H4 (cell line): ENCODE results near the gene TM7SF3. TPM values are rescaled to one million over a fixed set of nuclear protein-coding genes. Genes with fewer than 3 reads are reported as not detected.
"Not testable (repeated sequence)": the region's sequence is repeated elsewhere in the genome, so short reads cannot be mapped to it uniquely, and the experiment has no call there.

Source experiments
- DNase-seq: peaks from one replicate; pipeline ENCODE4 v3.0.0-alpha.2; 2015; ENCODE audit warnings: low spot score
- total RNA-seq: library from RNA; depleted of rRNA; stranded (reverse); fragments of >200 nt; shearing (Covaris generic); gene quantifications from 2 replicates; pipeline ENCODE4 v1.2.3, GENCODE V29; 2014

Gene TM7SF3
- total RNA-seq, 1 experiment from 2014 or later: 58.9 TPM

DNA sequence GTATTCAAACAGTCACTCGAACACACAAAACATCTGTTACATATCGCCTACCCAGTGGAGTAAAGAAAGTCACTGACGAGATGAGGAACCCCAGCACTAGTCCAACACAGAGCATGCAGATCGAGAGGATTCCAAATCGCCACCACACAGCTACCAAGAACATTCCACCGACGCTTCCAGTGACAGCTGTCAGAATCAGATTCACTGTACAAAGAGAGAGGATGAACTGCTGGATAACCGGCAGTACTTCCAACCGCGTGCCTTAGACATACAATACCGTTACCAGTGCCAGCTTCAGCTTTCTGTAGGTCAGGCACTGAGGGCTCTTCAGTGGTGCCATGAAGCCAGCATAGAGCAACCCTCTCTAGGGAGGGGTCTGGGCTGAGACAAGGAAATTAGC lies 34.5 kb downstream of the TM7SF3 start:
- no peak for DNase-seq

DNA sequence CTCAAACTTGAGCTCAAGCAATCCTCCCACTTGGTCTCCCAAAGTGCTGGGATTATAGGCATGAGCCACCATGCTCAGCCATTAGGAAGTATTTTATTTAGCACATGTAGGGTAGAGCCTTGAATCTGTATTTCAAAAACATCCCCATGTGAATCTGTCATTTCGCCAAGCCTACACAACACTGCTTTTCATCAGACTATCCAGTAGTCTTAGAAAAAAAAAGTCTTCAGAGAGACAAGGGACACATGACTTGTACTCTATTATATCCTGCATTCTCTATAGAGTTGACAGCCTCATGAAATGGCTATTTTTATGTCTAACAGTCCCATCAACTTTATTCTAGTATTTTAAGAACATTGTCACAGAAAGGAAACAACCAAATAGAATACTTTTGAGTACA lies 35.4 kb downstream of the TM7SF3 start:
- DNase-seq: no peak

DNA sequence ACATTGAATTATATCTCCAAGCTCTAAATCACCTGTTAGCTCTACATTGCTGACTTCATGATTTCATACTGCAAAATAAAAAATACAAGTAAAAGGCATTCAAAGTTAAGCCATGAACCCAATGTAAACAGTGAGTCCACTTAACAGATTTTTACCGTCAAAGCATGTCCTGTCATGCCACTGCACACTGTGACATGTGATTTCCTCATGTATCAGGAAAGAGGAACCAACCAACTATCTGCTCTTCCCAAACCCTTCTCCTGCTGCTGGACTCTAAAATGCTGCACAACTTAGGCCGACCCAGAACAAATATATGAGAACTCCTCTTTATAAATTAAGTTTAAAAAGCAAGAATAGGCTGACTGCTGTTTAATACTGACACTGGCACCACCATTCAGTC lies 37.5 kb downstream of the TM7SF3 start:
- DNase-seq: no peak

DNA sequence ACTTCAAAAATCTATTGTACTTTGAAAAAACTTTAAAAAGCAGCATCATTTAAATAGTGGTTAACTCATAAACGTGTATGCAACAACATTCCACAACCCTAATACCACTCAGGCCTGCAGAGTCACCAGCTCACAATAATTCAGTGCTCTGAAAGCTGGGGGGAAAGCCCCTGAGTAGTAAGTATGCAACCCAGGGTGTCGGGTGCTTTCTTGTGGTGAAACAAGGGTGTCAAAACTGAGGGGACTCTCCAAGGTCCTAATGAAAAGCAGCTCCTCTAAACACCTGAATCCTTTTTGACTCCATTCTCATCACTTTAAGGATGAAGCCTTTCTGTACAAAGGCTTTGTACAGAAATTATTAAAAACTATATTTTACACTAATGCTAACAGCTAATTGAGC lies 42.2 kb downstream of the TM7SF3 start:
- DNase-seq: no peak

DNA sequence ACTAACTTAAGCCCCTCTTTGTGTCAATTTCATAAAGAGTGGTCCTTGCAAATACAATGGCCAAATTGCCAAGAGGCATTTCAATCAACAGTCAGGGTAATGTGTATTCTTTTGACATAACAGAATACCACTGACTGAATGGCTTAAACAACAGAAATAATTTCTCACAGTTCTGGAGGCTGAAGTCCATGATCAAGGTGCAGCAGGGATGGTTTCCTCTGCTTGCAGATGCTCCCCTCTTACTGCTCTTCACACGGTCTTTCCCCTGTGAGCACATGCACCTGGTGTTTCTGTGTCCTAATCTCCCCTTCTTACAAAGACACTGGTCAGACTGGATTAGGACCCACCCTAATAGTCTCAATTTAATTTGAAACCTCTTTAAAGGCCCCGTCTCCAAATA lies 44.0 kb downstream of the TM7SF3 start:
- no peak for DNase-seq

DNA sequence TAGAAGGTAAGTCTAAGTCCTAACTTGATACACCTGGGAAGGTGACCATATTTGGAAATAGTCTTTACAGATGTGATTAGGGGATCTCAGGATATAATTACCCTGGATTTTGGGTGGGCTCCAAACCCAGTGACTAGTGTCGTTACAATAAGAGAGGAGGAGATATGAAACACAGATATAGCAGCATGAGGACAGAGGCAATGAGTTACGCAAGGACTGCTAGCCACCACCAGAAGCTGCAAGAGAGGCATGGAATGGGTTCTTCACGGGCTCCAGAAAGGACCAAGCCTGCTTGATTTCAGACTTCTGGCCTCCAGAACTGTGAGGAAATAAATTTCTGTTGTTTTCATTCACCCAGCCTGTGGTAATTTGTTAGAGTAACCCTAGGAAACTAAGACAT lies 47.3 kb downstream of the TM7SF3 start:
- DNase-seq: no peak

DNA sequence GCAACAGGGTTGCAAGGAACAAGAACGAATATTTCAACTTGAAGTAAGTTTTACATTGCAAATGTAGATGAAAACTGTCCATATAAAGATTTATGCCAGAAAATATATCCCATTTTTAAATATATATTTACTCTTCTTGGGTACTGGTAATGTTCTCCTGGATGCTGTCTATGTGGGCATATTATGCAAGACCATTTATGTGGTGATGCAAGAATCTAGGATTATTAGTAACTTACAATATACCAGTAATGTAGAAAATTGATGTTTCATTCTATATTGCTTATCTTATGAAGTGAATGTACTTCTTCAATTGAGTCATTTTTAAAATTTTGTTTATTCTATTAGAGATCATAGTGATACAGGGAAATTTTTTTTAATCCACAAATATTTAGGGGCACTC lies 50.8 kb downstream of the TM7SF3 start:
- no peak for DNase-seq

DNA sequence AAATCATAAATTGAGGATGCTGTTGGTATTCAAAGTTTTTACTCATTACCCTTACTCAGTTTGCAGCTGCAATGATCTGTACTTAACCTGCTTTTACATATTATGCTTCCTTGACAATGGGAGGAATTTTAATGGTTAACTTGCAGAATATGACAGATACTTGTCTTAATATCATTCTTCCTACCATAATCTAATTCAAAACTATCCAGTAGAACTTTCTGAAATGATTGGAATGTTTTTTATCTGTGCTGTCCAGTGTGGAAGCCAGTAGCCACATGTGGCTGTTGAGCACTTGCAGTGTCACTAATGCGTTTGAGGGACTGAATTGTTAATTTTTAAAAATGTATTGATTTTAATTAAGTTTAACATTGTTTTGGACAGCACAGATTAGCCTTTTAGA lies 52.4 kb downstream of the TM7SF3 start:
- no peak for DNase-seq

DNA sequence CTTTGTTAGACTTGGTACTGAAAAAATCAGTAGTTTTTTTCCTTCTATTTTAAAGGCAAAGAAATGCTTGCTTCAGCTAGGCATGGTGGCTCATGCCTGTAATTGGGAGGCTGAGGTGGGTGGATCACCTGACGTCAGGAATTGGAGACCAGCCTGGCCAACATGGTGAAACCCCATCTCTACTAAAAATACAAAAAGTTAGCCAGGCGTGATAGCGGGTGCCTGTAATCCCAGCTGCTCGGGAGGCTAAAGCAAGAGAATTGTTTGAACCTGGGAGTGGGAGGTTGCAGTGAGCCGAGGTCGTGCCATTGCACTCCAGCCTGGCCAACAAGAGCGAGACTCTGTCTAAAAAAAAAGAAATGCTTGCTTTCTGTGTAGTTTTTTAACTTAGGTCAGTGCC lies 52.8 kb downstream of the TM7SF3 start:
- DNase-seq: not testable (repeated sequence)

DNA sequence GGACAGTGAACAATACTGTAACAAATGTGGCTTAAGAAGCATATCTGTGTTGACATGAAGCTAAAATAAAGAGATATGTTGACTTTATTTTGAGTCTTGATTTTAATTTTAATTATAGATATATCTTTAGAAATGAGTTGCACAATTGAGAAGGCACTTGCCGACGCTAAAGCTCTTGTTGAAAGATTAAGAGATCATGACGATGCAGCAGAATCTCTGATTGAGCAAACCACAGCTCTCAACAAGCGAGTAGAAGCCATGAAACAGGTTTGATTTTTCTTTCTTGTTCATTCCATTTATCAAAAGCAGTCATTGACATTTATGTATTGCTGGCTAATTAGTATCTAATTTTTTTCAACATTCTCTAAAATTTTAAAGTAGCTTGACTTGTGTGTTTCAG lies 60.2 kb downstream of the TM7SF3 start:
- no peak for DNase-seq

DNA sequence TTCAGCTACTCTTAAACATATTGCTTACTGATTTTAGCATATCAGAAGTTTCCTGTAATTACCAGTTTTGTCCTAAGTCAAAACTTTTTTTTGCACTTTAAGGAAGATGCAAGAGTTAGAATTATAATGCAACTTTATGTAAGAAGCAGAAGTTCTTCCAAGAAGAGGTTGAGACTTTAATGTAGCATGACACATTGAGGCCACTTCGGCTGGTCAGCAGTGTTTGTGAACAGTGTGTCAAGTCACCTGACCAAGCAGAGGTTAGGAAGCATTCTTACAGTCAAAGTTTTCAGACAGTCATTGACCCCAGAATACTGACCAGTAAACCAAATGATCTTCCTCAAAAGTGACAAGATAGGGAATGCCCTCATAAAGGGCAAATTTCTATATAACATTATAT lies 60.7 kb downstream of the TM7SF3 start:
- no peak for DNase-seq

DNA sequence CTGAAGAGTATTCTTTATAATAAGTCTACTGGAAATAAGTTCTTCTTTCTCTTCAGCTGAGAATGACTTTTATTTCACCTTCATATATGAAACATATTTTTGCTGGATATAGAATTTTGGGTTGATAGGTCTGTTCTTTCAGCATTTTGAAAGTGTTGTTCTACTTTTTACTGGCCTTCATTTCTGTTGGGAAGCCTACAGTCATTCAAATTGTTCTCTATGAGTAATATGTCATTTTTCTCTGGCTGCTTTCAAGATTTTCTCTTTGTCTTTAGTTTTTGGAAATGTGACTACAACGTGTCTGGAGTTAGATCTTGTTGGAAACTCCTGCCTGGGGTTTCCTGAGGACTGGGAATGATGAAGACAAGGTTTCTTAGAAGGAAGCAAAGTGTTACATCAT lies 65.9 kb downstream of the TM7SF3 start:
- DNase-seq: no peak

DNA sequence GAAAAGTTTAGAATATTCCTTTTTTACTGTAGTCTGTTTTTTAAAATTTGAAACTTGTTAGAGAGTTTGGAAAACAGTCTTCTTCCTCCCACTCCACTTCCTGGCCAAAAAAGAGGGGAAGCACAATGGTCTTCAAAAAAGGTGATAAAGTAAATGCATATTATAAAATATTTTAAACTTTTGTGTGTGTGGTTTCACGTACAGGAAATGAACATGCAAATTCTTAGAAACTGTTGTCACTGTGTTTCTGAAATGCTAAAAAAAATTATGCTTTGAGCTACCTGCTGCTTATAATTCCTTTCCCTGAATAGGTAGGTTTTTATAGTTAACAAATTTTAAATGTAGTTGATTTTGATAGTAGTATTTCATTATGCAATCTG lies 73.0 kb downstream of the TM7SF3 start:
- DNase-seq: no peak

DNA sequence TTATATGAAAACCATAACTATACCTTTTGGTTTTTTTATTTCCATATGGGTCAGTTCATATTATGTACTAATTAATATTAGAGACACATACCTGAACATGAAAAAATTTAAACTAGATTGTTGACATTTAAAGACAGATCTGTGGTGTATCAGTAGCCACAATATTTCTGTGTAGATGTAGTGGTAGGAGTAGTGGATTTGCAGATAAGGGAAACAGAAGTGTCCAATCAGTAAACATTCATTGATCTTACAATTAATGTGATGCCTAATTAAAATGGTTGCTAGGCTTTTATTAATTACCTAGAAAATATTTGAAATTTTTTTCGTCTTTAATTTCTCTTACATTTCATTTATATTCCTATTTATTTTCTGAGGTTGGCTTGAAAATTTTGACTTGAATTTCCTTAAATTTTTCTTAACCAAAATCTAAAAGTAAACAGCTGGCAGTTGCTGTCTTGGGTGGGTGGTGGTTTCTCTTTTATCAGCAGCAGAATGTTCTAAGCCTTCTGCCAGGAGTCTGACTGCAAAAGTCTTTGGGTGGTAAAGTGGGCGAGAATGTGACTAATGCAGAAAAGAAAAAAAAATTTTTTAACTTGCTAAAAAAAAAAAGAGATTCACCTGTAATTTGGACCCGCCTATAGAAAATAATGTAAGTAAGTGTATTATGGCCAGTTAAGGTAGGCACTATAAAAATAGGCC lies 73.5 kb downstream of the TM7SF3 start:
- DNase-seq: no peak

DNA sequence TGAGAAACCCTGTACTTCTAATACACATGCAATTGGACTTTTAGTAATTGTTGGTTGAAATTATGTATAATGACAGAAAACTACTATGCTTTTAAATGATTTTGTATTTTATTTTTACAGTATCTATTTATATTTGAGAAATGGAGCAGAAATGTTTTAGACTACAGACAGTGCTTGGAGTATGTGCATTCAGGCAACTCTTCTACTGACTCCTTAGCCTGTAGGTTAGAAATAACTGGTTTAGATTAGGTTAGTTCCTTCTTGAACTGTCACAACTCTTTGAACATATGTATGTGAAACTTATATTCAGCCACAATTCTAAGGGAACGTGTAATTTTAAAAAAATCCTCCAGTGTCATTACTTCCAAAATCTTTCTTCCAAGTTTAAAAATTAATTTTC lies 74.2 kb downstream of the TM7SF3 start:
- DNase-seq: no peak

DNA sequence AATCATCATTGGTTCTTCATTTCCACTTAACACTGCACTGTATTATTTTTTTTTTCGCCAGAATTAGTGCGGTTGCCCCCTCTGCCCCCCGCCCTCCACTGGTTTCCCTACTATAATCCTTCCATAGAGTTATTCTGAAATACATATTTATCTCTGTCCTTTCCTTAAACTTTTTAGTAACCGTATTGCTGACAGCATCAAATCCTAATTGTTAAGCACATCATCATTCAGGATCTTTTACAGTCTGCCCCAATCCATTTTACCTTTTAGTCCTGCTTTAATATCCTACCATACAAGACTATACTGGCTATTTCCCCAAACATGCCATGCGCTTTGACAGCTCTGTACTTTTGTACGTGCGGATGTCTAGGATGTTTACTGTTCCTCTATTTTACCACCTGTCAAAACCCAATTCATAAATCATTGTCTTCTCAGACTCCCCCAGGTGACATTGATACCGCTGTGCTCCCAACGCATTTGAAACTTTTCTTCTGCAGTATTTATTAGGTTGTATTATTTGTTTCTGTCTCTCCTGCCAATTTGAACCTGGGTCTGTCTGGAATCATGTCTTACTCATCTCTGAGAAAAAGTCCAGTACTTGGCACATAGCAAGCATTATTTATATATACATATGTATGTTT lies 74.9 kb downstream of the TM7SF3 start:
- no peak for DNase-seq

DNA sequence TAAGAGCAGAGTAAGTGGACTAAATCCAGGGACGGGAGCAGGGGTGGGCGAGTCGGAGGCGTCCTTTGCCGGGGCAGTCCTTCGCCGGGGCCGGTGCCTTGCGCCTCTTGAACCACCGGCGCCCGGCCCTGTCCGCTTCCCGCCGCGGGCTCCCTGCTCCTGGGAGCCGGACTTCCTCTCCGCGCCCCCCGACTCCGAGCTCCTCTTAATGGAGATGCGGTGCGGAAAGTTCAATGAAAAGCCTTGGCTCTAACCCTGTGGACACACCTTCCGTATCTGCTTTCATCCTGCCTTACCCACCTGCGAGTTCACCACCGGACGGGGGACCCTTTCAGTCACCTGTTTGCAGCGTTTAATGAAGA lies 75.5 kb downstream of the TM7SF3 start:
- no peak for DNase-seq

DNA sequence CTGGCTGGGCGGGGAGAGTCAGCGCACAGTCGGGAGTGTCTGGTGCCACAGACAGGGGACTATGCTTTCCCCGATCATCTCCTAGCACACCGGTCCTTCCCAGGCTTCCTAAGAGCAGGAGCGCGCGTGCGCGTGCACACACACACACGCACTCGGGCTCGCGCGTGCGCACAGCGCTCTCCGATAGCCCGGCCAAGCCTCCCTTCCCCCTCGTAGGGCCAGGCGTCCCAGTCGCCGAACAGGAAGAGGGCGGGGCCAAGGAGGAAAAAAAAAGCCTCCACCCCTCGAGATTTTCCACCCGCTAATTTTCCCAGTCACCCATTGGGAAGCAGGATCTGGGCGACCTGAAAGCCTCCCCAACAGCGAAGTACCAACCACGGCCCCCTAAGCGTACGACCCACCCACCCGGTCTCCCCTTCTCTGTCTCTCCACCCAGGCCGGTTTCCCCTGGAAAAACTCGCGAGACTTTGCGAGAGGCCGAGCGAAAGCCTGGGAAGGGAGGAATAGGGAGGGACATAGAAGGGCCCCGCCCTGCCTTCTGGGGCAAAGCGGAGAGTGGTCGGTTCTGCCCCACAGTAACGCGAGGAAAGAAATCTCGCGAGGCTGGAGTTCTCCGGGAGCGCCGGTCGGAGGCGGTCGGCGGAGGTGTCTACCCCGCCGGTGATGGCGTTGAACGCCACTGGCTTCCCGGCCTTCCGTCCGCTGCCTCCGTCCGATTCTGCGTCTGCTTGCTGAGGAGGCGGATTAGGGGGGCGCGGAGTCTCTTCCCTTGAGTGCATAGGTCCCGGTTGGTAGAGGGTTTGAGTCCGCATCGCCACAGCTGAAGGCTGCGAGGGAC lies 76.1 kb downstream of the TM7SF3 start, which contains the start of the genes FGFR1OP2 and INTS13:
Gene FGFR1OP2, plus strand, starts transcription at position 608 of the 838 bp plus-strand sequence. CDS start 15,689 bp downstream, outside the sequence.
Gene INTS13, minus strand, starts transcription at position 119 of the 838 bp plus-strand sequence. CDS start 1,178 bp downstream, outside the sequence.
- peak; percentile 96 for DNase-seq

DNA sequence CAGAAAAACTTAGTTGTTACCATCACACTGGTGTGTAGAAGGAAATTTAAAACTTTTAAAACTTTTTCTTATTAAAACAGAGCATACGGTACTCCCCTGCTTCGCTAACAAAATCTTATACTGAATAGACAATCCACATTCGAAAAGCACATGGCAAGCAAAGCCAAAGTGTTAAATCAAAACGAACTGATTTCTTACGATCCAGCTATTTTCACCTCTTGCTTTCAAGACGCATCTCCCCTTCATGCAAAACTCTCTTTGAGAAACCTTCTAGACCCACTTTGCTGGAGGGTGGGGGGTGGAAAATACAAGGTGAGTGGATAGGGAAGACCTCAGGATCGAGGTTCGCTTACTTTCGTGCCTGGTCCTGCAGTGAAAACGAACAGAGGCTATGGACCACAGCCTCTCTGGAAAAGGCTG lies 76.7 kb downstream of the TM7SF3 start:
- DNase-seq: no peak

DNA sequence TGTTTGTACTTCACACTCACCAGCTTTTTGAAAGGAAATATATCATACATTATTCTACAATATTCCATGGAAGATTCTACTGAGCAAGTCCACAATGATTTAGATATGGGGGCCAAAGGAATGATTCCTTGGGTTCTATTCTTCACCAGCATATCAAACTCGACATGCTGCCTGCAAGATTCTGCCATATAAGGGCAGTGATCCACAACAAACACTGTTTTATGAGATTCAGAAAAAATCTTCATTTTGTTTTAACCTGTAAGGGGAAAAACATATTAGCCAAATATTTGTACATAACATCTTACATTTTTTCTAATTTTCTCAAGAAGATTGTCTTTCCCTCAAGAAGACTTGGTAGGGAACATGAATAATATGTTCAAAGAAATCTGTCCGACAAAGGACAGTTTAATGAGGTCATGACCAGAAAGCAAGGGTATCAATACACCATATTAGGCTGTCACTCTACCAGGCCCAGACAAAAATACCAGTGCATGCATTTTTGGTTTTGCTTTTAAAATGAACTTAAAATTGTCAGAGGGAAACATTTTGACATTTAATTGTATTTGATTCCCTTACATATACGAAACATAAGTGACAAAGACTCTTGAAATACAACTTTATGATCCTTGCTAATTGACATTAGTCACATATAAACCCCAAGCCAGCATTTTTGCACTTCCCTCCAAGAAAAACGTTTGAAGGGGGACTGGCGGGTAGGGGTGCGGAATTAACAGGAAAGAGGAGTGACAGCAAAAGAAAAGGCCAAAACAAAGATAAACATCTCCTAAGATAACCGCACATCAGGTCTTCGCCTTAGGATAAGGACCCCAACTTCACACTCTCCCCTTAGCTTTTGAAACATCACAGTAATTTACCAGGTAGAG lies 77.4 kb downstream of the TM7SF3 start:
- DNase-seq: no peak

DNA sequence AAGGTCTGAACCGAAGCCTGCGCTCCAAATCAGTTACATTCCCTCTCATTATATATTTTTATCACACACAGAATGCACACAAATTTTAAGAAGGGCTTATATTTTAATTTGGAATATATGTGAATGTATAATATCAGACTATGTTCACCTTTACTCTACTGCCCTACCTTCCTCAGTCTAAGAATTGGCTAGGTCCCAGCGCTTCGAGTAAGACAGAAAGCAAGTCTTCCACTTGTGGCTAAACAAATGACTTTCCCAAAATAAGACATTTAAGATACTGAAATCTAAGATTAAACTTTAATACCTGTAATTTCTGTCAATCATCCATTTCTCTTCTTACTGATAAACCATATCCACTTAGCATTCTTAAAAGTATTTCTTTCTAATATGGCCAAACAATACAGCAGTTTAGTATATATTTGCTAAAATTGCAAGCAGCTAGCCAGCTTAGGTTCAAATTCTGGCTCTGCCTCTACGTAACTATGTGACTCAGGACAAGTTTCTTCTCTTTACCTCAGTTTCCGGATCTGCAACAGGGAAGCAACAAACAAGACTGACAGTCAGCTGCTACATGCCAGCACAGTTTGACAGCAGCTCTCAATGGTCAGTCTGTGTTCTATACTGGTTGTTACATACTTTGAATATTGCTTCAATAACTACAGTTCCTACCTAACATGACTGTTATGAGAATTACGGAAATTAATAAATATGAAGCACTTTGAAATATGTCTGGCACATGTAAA lies 78.4 kb downstream of the TM7SF3 start:
- DNase-seq: no peak
